ENCODE measurements around the gene PAGR1. TPM values are rescaled to one million over a fixed set of nuclear protein-coding genes. Genes with fewer than 3 reads are reported as not detected.

Gene PAGR1
- total and polyA plus RNA-seq, 7 donors, result 9.4 to 36.8 (median 14.2) TPM

DNA sequence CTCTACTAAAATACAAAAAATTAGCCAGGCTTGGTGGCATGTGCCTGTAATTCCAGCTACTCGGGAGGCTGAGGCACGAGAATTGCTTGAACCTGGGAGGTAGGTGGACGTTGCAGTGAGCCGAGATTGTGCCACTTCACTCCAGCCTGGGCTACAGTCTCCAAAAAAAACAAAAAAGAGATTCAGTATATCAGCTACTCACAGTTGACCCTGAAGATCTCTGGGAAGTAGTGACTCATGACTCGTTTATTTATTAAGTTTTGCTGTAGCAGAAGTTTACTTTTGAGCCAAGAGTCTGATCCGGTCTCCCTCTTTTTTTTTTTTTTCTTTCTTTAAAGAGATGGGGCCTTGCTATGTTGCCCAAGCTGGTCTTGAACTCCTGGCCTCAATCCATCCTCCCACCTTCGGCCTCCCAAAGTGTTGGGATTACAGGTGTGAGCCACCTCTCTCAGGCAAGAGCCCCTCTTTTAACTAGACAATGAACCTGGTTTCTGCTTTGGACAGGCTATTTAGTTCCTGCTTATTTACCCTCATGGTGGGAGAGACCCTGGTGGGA is 8.7 kb downstream of the PAGR1 start:
- DNase-seq, result no peak
- intact Hi-C loops (cut with DNase I), result no loop called here
- Histone ChIP-seq H3K4me1 (peaks cover 39% of the 10 kb centered on the region), H3K4me3 (peak overlapping the region; percentile 24), H3K27ac (peak overlapping the region; percentile 46), H3K36me3 (ENCODE audit: insufficient read depth in 1 of 2, low read depth in 1 of 2) (peaks cover 0 to 4% of the 10 kb centered on the region in 2 donors), H3K27me3 (ENCODE audit: insufficient read depth in 3 of 3, low read length in 2 of 3) (no peaks in the 10 kb centered on the region), H3K9me3 (no peaks in the 10 kb centered on the region)
- TF ChIP-seq, protein P1, sequence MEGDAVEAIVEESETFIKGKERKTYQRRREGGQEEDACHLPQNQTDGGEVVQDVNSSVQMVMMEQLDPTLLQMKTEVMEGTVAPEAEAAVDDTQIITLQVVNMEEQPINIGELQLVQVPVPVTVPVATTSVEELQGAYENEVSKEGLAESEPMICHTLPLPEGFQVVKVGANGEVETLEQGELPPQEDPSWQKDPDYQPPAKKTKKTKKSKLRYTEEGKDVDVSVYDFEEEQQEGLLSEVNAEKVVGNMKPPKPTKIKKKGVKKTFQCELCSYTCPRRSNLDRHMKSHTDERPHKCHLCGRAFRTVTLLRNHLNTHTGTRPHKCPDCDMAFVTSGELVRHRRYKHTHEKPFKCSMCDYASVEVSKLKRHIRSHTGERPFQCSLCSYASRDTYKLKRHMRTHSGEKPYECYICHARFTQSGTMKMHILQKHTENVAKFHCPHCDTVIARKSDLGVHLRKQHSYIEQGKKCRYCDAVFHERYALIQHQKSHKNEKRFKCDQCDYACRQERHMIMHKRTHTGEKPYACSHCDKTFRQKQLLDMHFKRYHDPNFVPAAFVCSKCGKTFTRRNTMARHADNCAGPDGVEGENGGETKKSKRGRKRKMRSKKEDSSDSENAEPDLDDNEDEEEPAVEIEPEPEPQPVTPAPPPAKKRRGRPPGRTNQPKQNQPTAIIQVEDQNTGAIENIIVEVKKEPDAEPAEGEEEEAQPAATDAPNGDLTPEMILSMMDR (IDR thresholded peaks at IDR 0.05), result no peak
- WGBS, 3 donors, result 57 to 67% (median 59%) methylated on average over 7 of the region's 7 CpGs
- ATAC-seq, result peak in 1 of 4 donors; percentile 11

DNA sequence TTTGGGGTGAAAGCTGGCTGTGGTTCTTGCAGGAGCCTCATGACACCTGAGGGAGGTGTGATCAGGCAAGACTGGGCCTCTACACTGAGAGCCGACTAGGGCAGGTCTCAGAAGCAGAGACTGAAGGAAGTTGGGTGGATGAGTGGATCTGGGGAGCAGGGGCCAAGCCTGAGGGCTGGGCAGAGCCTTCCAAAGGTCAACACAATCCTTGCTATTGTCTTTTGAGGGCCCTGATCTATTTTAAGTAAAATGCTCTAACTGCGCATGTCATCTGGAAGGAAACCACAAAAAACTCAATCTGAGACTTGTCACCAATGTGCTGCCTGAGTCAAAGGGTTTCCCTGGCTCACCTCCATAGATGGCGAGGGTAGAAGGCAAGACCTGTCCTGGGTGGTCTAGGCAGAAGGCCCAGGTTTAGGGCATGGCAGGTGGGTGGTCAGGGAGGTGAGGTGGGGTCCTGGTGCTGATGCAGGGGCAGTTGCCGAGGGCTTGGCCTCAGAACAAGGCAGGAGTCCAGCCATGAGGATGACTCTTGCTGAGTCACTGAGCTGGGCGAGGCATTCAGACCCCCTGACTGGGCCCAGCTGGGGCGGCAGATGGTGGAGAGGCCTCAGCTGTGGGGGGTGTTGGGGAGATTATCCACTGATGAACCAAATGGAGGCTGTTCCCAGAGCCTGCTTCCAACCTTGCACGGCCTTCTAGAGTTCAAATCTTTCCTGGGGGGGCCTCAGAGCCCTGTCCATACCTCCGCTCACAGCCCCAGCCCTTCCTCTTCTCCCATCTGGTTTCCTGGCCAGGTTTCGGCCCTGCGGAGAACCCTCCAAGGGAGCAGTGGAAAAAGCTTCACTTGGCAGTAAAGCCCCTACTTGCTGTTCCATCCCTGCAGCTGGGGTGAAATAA is 9.4 kb downstream of the PAGR1 start:
- TF ChIP-seq, protein P1 (IDR thresholded peaks at IDR 0.05), result no peak
- intact Hi-C loops (cut with DNase I), result no loop called here
- Histone ChIP-seq H3K36me3 (ENCODE audit: insufficient read depth in 1 of 2, low read depth in 1 of 2) (no peaks in the 10 kb centered on the region), H3K4me1 (peaks cover 35% of the 10 kb centered on the region), H3K9me3 (no peaks in the 10 kb centered on the region), H3K27me3 (ENCODE audit: insufficient read depth in 3 of 3, low read length in 2 of 3) (no peaks in the 10 kb centered on the region), H3K27ac (peak overlapping the region; percentile 46), H3K4me3 (peak overlapping the region; percentile 24)
- DNase-seq (peak; percentile 66 to 77), ATAC-seq (peak; percentile 25 to 46 (median 38))
- 49 to 55% (median 51%) methylated on average over 10 of the region's 10 CpGs for WGBS, 3 donors

GRCh38 chr16:29826342-29826695 is 10.4 kb downstream of the PAGR1 start:
- DNase-seq (no peak), ATAC-seq (no peak)
- no peaks in the 10 kb centered on the region for H3K9me3 ChIP-seq
- no peak overlapping the region for H3K4me3 ChIP-seq
- TF ChIP-seq, protein P1 (IDR thresholded peaks at IDR 0.05), result no peak
- H3K36me3 ChIP-seq (ENCODE audit: insufficient read depth in 1 of 2, low read depth in 1 of 2), result peaks cover 0 to 7% of the 10 kb centered on the region in 2 donors
- H3K4me1 ChIP-seq, result peaks cover 31% of the 10 kb centered on the region
- H3K27me3 ChIP-seq (ENCODE audit: insufficient read depth in 3 of 3, low read length in 2 of 3), result no peaks in the 10 kb centered on the region
- intact Hi-C loops (cut with DNase I), result no loop called here
- WGBS, 3 donors, result 90 to 93% (median 90%) methylated on average over 3 to 7 of the region's 8 CpGs
- no peak overlapping the region for H3K27ac ChIP-seq

DNA sequence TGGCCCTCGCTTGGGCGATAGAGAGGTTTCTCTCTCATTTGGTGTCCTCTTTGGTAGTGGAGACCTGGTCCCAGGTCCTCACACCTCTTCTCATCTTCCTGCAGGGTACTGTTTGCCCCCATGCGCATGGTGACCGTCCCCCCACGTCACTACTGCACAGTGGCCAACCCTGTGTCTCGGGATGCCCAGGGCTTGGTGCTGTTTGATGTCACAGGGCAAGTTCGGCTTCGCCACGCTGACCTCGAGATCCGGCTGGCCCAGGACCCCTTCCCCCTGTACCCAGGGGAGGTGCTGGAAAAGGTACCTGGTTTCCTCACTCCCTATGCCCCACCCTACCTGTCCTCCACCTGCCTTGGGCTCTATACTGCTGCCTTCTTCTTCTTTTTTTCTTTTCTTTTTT is 14.8 kb downstream of the PAGR1 start:
- no peaks in the 10 kb centered on the region for H3K9me3 ChIP-seq
- no peaks in the 10 kb centered on the region for H3K4me1 ChIP-seq
- 93 to 96% (median 94%) methylated on average over 11 of the region's 11 CpGs for WGBS, 3 donors
- DNase-seq (no peak), ATAC-seq (no peak)
- TF ChIP-seq, protein P1 (IDR thresholded peaks at IDR 0.05), result no peak
- H3K4me3 ChIP-seq, result no peak overlapping the region
- intact Hi-C loops (cut with DNase I), result no loop called here
- no peaks in the 10 kb centered on the region for H3K27me3 ChIP-seq (ENCODE audit: insufficient read depth in 3 of 3, low read length in 2 of 3)
- H3K27ac ChIP-seq, result no peak overlapping the region
- peaks cover 4 to 49% of the 10 kb centered on the region in 2 donors for H3K36me3 ChIP-seq (ENCODE audit: insufficient read depth in 1 of 2, low read depth in 1 of 2)

Data from psoas muscle (tissue), 8 donors.